ENCODE measurements around the gene RRP7A. TPM values are rescaled to one million over a fixed set of nuclear protein-coding genes. Genes with fewer than 3 reads are reported as not detected.
"Not testable (repeated sequence)": the region's sequence is repeated elsewhere in the genome, so short reads cannot be mapped to it uniquely, and the experiment has no call there.

RRP7A gene
- total and polyA plus RNA-seq, 4 donors, result 8.6 to 12.1 (median 10.3) TPM

DNA sequence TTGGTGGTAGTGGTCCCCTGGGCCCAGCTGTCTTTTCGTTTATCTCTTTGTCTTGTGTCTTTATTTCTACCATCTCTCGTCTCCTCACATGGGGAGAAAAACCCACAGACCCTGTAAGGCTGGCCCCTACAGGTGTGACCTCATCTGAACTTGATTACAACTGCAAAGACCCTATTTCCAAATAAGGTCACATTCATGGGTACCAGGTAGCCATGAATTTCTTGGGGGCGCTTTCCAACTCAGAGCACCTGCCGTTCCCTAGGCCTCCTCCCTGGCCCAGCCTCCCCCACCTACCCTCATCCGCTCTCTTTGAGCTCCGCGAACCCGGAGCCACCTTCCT is 14.0 kb upstream of the RRP7A start:
- Histone ChIP-seq H3K9ac (ENCODE audit: low read depth in 1 of 2, low read length in 2 of 2) (no peak overlapping the region), H3K4me1 (ENCODE audit: control insufficient read depth in 4 of 4, insufficient read depth in 4 of 4, low read length in 3 of 4) (peaks cover 0 to 3% (median 0%) of the 10 kb centered on the region in 4 donors)

DNA sequence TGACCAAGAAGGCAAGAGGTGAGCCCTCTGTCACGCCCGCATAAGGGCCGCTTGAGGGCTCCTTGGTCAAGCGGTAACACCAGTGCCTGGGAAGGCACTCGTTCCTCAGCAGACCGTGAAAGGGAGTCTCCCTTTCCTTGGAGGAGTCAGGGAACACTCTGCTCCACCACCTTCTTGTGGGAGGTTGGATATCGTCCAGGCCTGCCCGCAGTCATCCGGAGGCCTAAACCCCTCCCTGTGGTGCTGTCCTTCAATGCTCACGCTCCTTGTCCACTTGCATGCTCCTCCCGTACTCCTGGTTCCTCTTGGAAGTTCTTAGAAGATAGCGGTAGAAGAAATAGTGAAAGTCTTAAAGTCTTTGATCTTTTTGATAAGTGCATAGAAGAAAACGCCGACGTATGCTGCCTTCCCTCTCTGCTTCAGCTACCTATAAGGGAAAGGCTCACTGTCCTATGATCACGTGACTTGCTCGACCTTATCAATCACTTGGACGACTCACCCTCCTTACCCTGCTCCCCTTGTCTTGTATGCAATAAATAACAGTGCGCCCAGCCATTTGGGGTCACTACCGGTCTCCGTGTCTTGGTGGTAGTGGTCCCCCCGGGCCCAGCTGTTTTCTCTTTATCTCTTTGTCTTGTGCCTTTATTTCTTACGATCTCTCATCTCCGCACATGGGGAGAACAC is 11.9 kb upstream of the RRP7A start:
- H3K4me1 ChIP-seq (ENCODE audit: control insufficient read depth in 4 of 4, insufficient read depth in 4 of 4, low read length in 3 of 4); H3K27ac ChIP-seq (ENCODE audit: low read depth in 1 of 2, low read length in 2 of 2); H3K9me3 ChIP-seq (ENCODE audit: control insufficient read depth in 4 of 4, low read length in 3 of 4); DNase-seq (ENCODE audit: low spot score); H3K9ac ChIP-seq (ENCODE audit: low read depth in 1 of 2, low read length in 2 of 2); H3K36me3 ChIP-seq (ENCODE audit: control insufficient read depth in 4 of 4, insufficient read depth in 3 of 4, low read depth in 1 of 4, low read length in 3 of 4); H3K27me3 ChIP-seq (ENCODE audit: control insufficient read depth in 4 of 4, insufficient read depth in 4 of 4, low read length in 3 of 4); H3K4me3 ChIP-seq (ENCODE audit: low read depth in 1 of 3, low read length in 3 of 3): not testable (repeated sequence)
- WGBS, result 90% methylated on average over 24 of the region's 24 CpGs

More for the DNA sequence above, 14.0 kb upstream of the RRP7A start:
- H3K27me3 ChIP-seq (ENCODE audit: control insufficient read depth in 4 of 4, insufficient read depth in 4 of 4, low read length in 3 of 4), result no peaks in the 10 kb centered on the region
- WGBS, result 94% methylated on average over 8 of the region's 8 CpGs
- H3K36me3 ChIP-seq (ENCODE audit: control insufficient read depth in 4 of 4, insufficient read depth in 3 of 4, low read depth in 1 of 4, low read length in 3 of 4), result no peaks in the 10 kb centered on the region
- no peak overlapping the region for H3K4me3 ChIP-seq (ENCODE audit: low read depth in 1 of 3, low read length in 3 of 3)
- H3K27ac ChIP-seq (ENCODE audit: low read depth in 1 of 2, low read length in 2 of 2), result peak overlapping the region in 1 of 2 donors; percentile 31
- DNase-seq (ENCODE audit: low spot score), result no peak
- no peak for TF ChIP-seq FOXA1 (IDR thresholded peaks at IDR 0.05)
- TF ChIP-seq, protein P1, sequence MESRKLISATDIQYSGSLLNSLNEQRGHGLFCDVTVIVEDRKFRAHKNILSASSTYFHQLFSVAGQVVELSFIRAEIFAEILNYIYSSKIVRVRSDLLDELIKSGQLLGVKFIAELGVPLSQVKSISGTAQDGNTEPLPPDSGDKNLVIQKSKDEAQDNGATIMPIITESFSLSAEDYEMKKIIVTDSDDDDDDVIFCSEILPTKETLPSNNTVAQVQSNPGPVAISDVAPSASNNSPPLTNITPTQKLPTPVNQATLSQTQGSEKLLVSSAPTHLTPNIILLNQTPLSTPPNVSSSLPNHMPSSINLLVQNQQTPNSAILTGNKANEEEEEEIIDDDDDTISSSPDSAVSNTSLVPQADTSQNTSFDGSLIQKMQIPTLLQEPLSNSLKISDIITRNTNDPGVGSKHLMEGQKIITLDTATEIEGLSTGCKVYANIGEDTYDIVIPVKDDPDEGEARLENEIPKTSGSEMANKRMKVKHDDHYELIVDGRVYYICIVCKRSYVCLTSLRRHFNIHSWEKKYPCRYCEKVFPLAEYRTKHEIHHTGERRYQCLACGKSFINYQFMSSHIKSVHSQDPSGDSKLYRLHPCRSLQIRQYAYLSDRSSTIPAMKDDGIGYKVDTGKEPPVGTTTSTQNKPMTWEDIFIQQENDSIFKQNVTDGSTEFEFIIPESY (IDR thresholded peaks at IDR 0.05), result no peak
- TF ChIP-seq RXRA (IDR thresholded peaks at IDR 0.05), result no peak
- TF ChIP-seq, protein P2, sequence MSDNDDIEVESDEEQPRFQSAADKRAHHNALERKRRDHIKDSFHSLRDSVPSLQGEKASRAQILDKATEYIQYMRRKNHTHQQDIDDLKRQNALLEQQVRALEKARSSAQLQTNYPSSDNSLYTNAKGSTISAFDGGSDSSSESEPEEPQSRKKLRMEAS (IDR thresholded peaks at IDR 0.05), result no peak
- TF ChIP-seq HNF4G (IDR thresholded peaks at IDR 0.05), result no peak
- no peak for TF ChIP-seq YY1 (IDR thresholded peaks at IDR 0.05)
- no peak for TF ChIP-seq EGR1 (IDR thresholded peaks at IDR 0.05; ENCODE audit: low read depth in 2 of 2)
- TF ChIP-seq, protein P3, sequence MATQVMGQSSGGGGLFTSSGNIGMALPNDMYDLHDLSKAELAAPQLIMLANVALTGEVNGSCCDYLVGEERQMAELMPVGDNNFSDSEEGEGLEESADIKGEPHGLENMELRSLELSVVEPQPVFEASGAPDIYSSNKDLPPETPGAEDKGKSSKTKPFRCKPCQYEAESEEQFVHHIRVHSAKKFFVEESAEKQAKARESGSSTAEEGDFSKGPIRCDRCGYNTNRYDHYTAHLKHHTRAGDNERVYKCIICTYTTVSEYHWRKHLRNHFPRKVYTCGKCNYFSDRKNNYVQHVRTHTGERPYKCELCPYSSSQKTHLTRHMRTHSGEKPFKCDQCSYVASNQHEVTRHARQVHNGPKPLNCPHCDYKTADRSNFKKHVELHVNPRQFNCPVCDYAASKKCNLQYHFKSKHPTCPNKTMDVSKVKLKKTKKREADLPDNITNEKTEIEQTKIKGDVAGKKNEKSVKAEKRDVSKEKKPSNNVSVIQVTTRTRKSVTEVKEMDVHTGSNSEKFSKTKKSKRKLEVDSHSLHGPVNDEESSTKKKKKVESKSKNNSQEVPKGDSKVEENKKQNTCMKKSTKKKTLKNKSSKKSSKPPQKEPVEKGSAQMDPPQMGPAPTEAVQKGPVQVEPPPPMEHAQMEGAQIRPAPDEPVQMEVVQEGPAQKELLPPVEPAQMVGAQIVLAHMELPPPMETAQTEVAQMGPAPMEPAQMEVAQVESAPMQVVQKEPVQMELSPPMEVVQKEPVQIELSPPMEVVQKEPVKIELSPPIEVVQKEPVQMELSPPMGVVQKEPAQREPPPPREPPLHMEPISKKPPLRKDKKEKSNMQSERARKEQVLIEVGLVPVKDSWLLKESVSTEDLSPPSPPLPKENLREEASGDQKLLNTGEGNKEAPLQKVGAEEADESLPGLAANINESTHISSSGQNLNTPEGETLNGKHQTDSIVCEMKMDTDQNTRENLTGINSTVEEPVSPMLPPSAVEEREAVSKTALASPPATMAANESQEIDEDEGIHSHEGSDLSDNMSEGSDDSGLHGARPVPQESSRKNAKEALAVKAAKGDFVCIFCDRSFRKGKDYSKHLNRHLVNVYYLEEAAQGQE (IDR thresholded peaks at IDR 0.05), result no peak
- TF ChIP-seq RAD21 (IDR thresholded peaks at IDR 0.05), result no peak
- no peak for TF ChIP-seq HNF4A (conservative IDR thresholded peaks at IDR 0.05)
- TF ChIP-seq, protein P4, sequence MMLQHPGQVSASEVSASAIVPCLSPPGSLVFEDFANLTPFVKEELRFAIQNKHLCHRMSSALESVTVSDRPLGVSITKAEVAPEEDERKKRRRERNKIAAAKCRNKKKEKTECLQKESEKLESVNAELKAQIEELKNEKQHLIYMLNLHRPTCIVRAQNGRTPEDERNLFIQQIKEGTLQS (IDR thresholded peaks at IDR 0.05), result no peak
- no peak for TF ChIP-seq NR2F2 (IDR thresholded peaks at IDR 0.05)
- no peak for TF ChIP-seq TAF1 (conservative IDR thresholded peaks at IDR 0.05)
- TF ChIP-seq, protein P5, sequence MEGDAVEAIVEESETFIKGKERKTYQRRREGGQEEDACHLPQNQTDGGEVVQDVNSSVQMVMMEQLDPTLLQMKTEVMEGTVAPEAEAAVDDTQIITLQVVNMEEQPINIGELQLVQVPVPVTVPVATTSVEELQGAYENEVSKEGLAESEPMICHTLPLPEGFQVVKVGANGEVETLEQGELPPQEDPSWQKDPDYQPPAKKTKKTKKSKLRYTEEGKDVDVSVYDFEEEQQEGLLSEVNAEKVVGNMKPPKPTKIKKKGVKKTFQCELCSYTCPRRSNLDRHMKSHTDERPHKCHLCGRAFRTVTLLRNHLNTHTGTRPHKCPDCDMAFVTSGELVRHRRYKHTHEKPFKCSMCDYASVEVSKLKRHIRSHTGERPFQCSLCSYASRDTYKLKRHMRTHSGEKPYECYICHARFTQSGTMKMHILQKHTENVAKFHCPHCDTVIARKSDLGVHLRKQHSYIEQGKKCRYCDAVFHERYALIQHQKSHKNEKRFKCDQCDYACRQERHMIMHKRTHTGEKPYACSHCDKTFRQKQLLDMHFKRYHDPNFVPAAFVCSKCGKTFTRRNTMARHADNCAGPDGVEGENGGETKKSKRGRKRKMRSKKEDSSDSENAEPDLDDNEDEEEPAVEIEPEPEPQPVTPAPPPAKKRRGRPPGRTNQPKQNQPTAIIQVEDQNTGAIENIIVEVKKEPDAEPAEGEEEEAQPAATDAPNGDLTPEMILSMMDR (IDR thresholded peaks at IDR 0.05; ENCODE audit: low read depth, low read length, missing input control), result no peak
- TF ChIP-seq JUND (IDR thresholded peaks at IDR 0.05), result no peak
- H3K9me3 ChIP-seq (ENCODE audit: control insufficient read depth in 4 of 4, low read length in 3 of 4), result no peaks in the 10 kb centered on the region

DNA sequence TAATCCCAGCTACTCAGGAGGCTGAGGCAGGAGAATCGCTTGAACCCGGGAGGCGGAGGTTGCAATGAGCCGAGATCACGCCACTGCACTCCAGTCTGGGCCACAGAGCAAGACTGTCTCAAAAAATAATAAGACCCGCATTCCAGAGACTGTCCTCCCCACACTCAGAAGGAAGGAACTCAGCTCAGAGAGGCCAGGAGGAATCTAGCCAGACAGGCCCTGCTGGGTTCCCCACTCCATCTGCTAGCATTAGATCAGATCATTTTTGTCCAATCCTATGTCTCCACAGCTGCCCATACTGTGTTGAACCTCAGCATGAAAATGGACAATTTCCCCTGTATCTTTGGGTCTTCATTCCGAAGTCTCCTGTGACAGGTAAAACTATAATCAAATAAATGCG is 9.8 kb upstream of the RRP7A start:
- H3K27me3 ChIP-seq (ENCODE audit: control insufficient read depth in 4 of 4, insufficient read depth in 4 of 4, low read length in 3 of 4); DNase-seq (ENCODE audit: low spot score); H3K36me3 ChIP-seq (ENCODE audit: control insufficient read depth in 4 of 4, insufficient read depth in 3 of 4, low read depth in 1 of 4, low read length in 3 of 4); H3K4me3 ChIP-seq (ENCODE audit: low read depth in 1 of 3, low read length in 3 of 3); H3K27ac ChIP-seq (ENCODE audit: low read depth in 1 of 2, low read length in 2 of 2); H3K4me1 ChIP-seq (ENCODE audit: control insufficient read depth in 4 of 4, insufficient read depth in 4 of 4, low read length in 3 of 4); H3K9me3 ChIP-seq (ENCODE audit: control insufficient read depth in 4 of 4, low read length in 3 of 4); H3K9ac ChIP-seq (ENCODE audit: low read depth in 1 of 2, low read length in 2 of 2): not testable (repeated sequence)
- 95% methylated on average over 8 of the region's 8 CpGs for WGBS
